CD4-positive, alpha-beta T cell (primary cell): ENCODE measurements around the gene NKD1. TPM values are rescaled to one million over a fixed set of nuclear protein-coding genes. Genes with fewer than 3 reads are reported as not detected.

Source experiments
- ATAC-seq: fragments of 200-7000 bp; cut with Tn5 transposase; one replicate; pipeline ENCODE4 v1.10.0; 2022; ENCODE audit warnings: mild to moderate bottlenecking; ENCODE audit not compliant: poor library complexity
- CTCF ChIA-PET: fragments of 350-600 bp; sonication (Branson Sonifier 250); formaldehyde crosslinking; loops from one replicate; lab custom pipeline; 2021; ENCODE audit warnings: antibody characterized with exemption, inconsistent platforms; lab: Charles Lee
- POLR2A ChIA-PET: fragments of 350-600 bp; sonication (Branson Sonifier 250); formaldehyde crosslinking; loops from one replicate; lab custom pipeline; 2021; ENCODE audit warnings: antibody characterized with exemption, inconsistent platforms; lab: Charles Lee
- DNase-seq, 14 experiments: peaks; one replicate each; pipeline ENCODE4 v3.0.0-alpha.2; 2013 to 2020; ENCODE audit warnings: mixed read lengths in 2 of 14
- H3K27ac ChIP-seq, 2 donors: one replicate each; pipeline versions ENCODE4 v1.5.1 to v1.7.0; 2013; ENCODE audit warnings: low read length in 2 of 2, low read depth in 1 of 2, mild to moderate bottlenecking in 1 of 2
- H3K27me3 ChIP-seq, 2 experiments: 1 replicate in 1 of 2; 2 replicates in 1 of 2; pipeline versions ENCODE4 v1.6.1 to v1.7.0; 2013; ENCODE audit warnings: low read length in 2 of 2, control low read depth in 1 of 2, mild to moderate bottlenecking in 1 of 2, moderate library complexity in 1 of 2; ENCODE audit not compliant: insufficient read depth in 2 of 2, control insufficient read depth in 1 of 2
- H3K36me3 ChIP-seq: one replicate; pipeline ENCODE4 v1.6.1; 2013; ENCODE audit warnings: low read length, control low read depth; ENCODE audit not compliant: insufficient read depth
- H3K4me1 ChIP-seq: one replicate; pipeline ENCODE4 v1.6.1; 2013; ENCODE audit warnings: low read length, control low read depth; ENCODE audit not compliant: insufficient read depth
- H3K4me3 ChIP-seq: one replicate; pipeline ENCODE4 v1.5.1; 2013; ENCODE audit warnings: mild to moderate bottlenecking, low read length, moderate library complexity
- H3K9me3 ChIP-seq, 2 experiments: 1 replicate in 1 of 2; 2 replicates in 1 of 2; pipeline versions ENCODE4 v1.6.1 to v1.7.0; 2013; ENCODE audit warnings: low read length in 2 of 2, mild to moderate bottlenecking in 2 of 2, control low read depth in 1 of 2, moderate library complexity in 1 of 2; ENCODE audit not compliant: control insufficient read depth in 1 of 2, insufficient read depth in 1 of 2
- H3K27ac Mint-ChIP-seq: one replicate; pipeline ENCODE4 v1.8.0; 2020; ENCODE audit warnings: mixed read lengths
- H3K27me3 Mint-ChIP-seq: one replicate; pipeline ENCODE4 v1.8.0; 2021; ENCODE audit warnings: mixed read lengths
- H3K36me3 Mint-ChIP-seq: one replicate; pipeline ENCODE4 v1.8.0; 2021; ENCODE audit warnings: low read depth, mixed read lengths
- H3K4me1 Mint-ChIP-seq: one replicate; pipeline ENCODE4 v1.8.0; 2021; ENCODE audit warnings: low read depth, mixed read lengths
- H3K4me3 Mint-ChIP-seq: one replicate; pipeline ENCODE4 v1.8.0; 2020; ENCODE audit warnings: mild to moderate bottlenecking, mixed read lengths
- H3K9me3 Mint-ChIP-seq: one replicate; pipeline ENCODE4 v1.8.0; 2020; ENCODE audit warnings: mixed read lengths
- CTCF ChIP-seq: fragments of 200-600 bp; IDR thresholded peaks from one replicate; pipeline ENCODE4 v1.8.0; 2022; ENCODE audit warnings: antibody characterized with exemption, mild to moderate bottlenecking
- intact Hi-C, 2 experiments: fragments of 100-400 bp; cut with DNase I in 1 of 2; cut with micrococcal nuclease in 1 of 2; formaldehyde crosslinking; loops; one replicate each; pipeline versions ENCODE4 v1.15.1 to v1.9.0; 2023 to 2025; cut with DNase I, micrococcal nuclease
- total RNA-seq, 174 experiments: library from RNA in 2 of 174; stranded (reverse) in 2 of 174; gene quantifications; one replicate each; pipeline ENCODE4 v1.2.3 and lab custom pipeline; 2021 to 2026

NKD1 gene
- total RNA-seq, 2 experiments from 2014 or later, result 6.1 to 9.8 TPM

- no peak for TF ChIP-seq CTCF
- POLR2A ChIA-PET, result interaction anchor here (0.5 kb wide), 1 partner anchor 104 kb away, joined by 3 read pairs; no protein-coding TSS in a partner anchor
- no peaks in the 10 kb centered on the region for H3K4me1 ChIP-seq
- Mint-ChIP-seq H3K27ac (no peak overlapping the region), H3K27me3 (no peaks in the 10 kb centered on the region), H3K36me3 (peaks cover 4% of the 10 kb centered on the region), H3K4me3 (no peak overlapping the region), H3K9me3 (no peaks in the 10 kb centered on the region), H3K4me1 (no peaks in the 10 kb centered on the region)
- peaks cover 2% of the 10 kb centered on the region for H3K36me3 ChIP-seq
- intact Hi-C loops, result no loop called here
- H3K27me3 ChIP-seq, result no peaks in the 10 kb centered on the region
- ATAC-seq (no peak), DNase-seq (no peak)
- CTCF ChIA-PET, result interaction anchor here (1.3 kb wide), 1 partner anchor 12 kb away, joined by 4 read pairs; no protein-coding TSS in a partner anchor
- H3K9me3 ChIP-seq, result no peaks in the 10 kb centered on the region
- no peak overlapping the region for H3K4me3 ChIP-seq
- no peak overlapping the region for H3K27ac ChIP-seq
Measured at GRCh38 chr16:50652836-50653425, 104.7 kb downstream of the NKD1 start.

GRCh38 chr16:50653633-50654519 lies 105.7 kb downstream of the NKD1 start:
- Histone ChIP-seq H3K9me3 (no peaks in the 10 kb centered on the region), H3K27ac (no peak overlapping the region), H3K36me3 (peaks cover 2% of the 10 kb centered on the region), H3K4me3 (no peak overlapping the region), H3K4me1 (no peaks in the 10 kb centered on the region), H3K27me3 (no peaks in the 10 kb centered on the region)
- Mint-ChIP-seq H3K27me3 (no peaks in the 10 kb centered on the region), H3K9me3 (no peaks in the 10 kb centered on the region), H3K4me1 (no peaks in the 10 kb centered on the region), H3K27ac (no peak overlapping the region), H3K4me3 (no peak overlapping the region), H3K36me3 (peaks cover 4% of the 10 kb centered on the region)
- intact Hi-C loops, result no loop called here
- DNase-seq (no peak), ATAC-seq (no peak)
- CTCF ChIA-PET, result interaction anchor here (1.3 kb wide), 1 partner anchor 11 kb away, joined by 4 read pairs; no protein-coding TSS in a partner anchor
- POLR2A ChIA-PET, result interaction anchor here (0.5 to 0.8 kb wide), 2 partner anchors 13 to 103 kb away, joined by 3 to 4 read pairs; no protein-coding TSS in a partner anchor
- no peak for TF ChIP-seq CTCF

- H3K36me3 ChIP-seq, result peaks cover 2% of the 10 kb centered on the region
- intact Hi-C loops, result no loop called here
- CTCF ChIA-PET, result interaction anchor here (1.5 kb wide), 1 partner anchor 10 kb away, joined by 4 read pairs; no protein-coding TSS in a partner anchor
- no peak overlapping the region for H3K27ac ChIP-seq
- Mint-ChIP-seq H3K36me3 (no peaks in the 10 kb centered on the region), H3K4me3 (no peak overlapping the region), H3K27me3 (no peaks in the 10 kb centered on the region), H3K4me1 (peaks cover 4% of the 10 kb centered on the region), H3K27ac (no peak overlapping the region), H3K9me3 (no peaks in the 10 kb centered on the region)
- TF ChIP-seq CTCF, result no peak
- POLR2A ChIA-PET, result no interaction called here
- DNase-seq (no peak), ATAC-seq (no peak)
- H3K4me1 ChIP-seq, result peaks cover 3% of the 10 kb centered on the region
- H3K4me3 ChIP-seq, result no peak overlapping the region
- no peaks in the 10 kb centered on the region for H3K9me3 ChIP-seq
- H3K27me3 ChIP-seq, result no peaks in the 10 kb centered on the region
Measured at GRCh38 chr16:50655558-50656055, 107.4 kb downstream of the NKD1 start.
